DOHH2 (cell line): Measurements from ENCODE around the gene GRID1.

Source experiments
- H3F3A ChIP-seq: fragments of 200-600 bp; sonication (generic), shearing (Covaris generic); 2 replicates; pipeline ENCODE4 v1.6.0; 2016; ENCODE audit warnings: antibody characterized with exemption, mild to moderate bottlenecking; ENCODE audit not compliant: control insufficient read depth, insufficient read depth
- H3K27ac ChIP-seq: fragments of 200-600 bp; sonication (generic); 2 replicates; pipeline ENCODE4 v1.5.1; 2014; ENCODE audit warnings: low read depth, mild to moderate bottlenecking, low read length, moderate library complexity
- H3K27me3 ChIP-seq: fragments of 200-600 bp; sonication (generic); 2 replicates; pipeline ENCODE4 v1.6.1; 2014; ENCODE audit warnings: mild to moderate bottlenecking, low read length, mixed read lengths; ENCODE audit not compliant: control insufficient read depth
- H3K36me3 ChIP-seq: fragments of 200-600 bp; sonication (generic); 2 replicates; pipeline ENCODE4 v1.6.1; 2014; ENCODE audit warnings: mild to moderate bottlenecking, low read length, moderate library complexity, mixed read lengths; ENCODE audit not compliant: control insufficient read depth
- H3K4me1 ChIP-seq: fragments of 200-600 bp; sonication (generic); 2 replicates; pipeline ENCODE4 v1.6.1; 2014; ENCODE audit warnings: mild to moderate bottlenecking, low read length, mixed read lengths; ENCODE audit not compliant: control insufficient read depth
- H3K4me2 ChIP-seq: fragments of 200-600 bp; sonication (generic); 2 replicates; pipeline ENCODE4 v1.6.0; 2014; ENCODE audit warnings: mild to moderate bottlenecking, low read length, moderate library complexity
- H3K4me3 ChIP-seq: fragments of 200-600 bp; sonication (generic); 2 replicates; pipeline ENCODE4 v1.5.1; 2014; ENCODE audit warnings: mild to moderate bottlenecking, low read length, mixed read lengths
- H3K79me2 ChIP-seq: fragments of 200-600 bp; sonication (generic); 2 replicates; pipeline ENCODE4 v1.6.1; 2014; ENCODE audit warnings: mild to moderate bottlenecking, low read length, mixed read lengths; ENCODE audit not compliant: control insufficient read depth
- H3K9me2 ChIP-seq: fragments of 200-600 bp; sonication (generic); replicated peaks from 2 replicates; pipeline ENCODE4 v1.6.1; 2014; ENCODE audit warnings: mild to moderate bottlenecking, low read length, mixed read lengths; ENCODE audit not compliant: control insufficient read depth
- H3K9me3 ChIP-seq: fragments of 200-600 bp; sonication (generic); 2 replicates; pipeline ENCODE4 v1.6.1; 2014; ENCODE audit warnings: antibody characterized with exemption, low read length, mixed read lengths; ENCODE audit not compliant: control insufficient read depth, insufficient read depth
- H4K20me1 ChIP-seq: fragments of 200-600 bp; sonication (generic); 2 replicates; pipeline ENCODE4 v1.6.0; 2014; ENCODE audit warnings: low read depth, mild to moderate bottlenecking, antibody characterized with exemption, low read length, moderate library complexity; ENCODE audit not compliant: control insufficient read depth, insufficient read depth
- CTCF ChIP-seq: fragments of 200-600 bp; sonication (generic); IDR thresholded peaks from one replicate; pipeline ENCODE4 v1.5.1; 2014; ENCODE audit warnings: antibody characterized with exemption, mild to moderate bottlenecking, low read depth, low read length; ENCODE audit not compliant: poor library complexity, severe bottlenecking
- EZH2phosphoT487 ChIP-seq: fragments of 200-600 bp; sonication (generic); IDR thresholded peaks from 2 replicates; pipeline ENCODE4 v1.6.1; 2017; ENCODE audit warnings: borderline replicate concordance, mild to moderate bottlenecking, antibody characterized with exemption, low read length, moderate library complexity, mixed read lengths

The GRID1 gene

GRCh38 chr10:86163522-86164173 is 202.9 kb downstream of the GRID1 start:
- Histone ChIP-seq H3K27me3 (no peaks in the 10 kb centered on the region), H3K4me2 (no peak overlapping the region), H4K20me1 (no peaks in the 10 kb centered on the region), H3K4me3 (no peak overlapping the region), H3K4me1 (no peaks in the 10 kb centered on the region), H3K27ac (no peak overlapping the region), H3F3A (no peaks in the 10 kb centered on the region), H3K9me3 (no peaks in the 10 kb centered on the region), H3K36me3 (no peaks in the 10 kb centered on the region), H3K9me2 (no peaks in the 10 kb centered on the region), H3K79me2 (no peaks in the 10 kb centered on the region)
- TF ChIP-seq CTCF = no peak
- TF ChIP-seq EZH2phosphoT487 = no peak

DNA sequence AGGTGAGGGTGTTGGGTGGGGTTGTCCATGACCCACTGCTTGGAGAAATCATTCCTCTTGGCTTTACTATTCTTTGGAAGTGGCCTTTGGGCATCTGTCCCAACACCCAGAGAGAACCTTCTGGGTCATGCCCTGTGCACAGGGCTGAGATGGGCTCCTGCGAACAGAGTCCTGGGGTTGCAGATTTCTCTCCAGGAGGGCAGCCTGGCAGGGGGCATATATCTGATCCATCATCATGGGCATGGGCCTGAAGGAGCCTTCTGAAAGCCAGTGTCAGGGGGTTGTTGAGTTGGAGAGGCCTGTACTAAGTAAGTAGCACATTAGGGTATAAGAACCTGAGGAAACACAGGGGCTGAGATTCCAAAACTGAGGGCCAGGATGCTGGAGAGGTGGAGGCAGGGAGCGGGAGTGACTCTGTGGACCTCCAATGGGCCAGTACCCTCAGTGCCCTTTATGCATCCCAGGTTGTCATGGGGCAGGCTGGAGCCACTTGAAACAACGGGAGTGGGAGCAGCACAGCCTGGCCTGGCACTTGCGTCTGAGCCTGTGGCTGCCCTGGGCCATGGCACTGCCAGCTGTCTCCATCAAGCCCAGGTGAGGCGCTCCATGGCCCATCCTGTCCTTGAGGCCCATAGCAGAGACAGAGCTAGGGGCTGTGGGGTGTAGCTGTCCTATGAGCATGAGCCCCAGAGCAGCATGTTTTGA is 203.7 kb downstream of the GRID1 start:
- no peaks in the 10 kb centered on the region for H3K79me2 ChIP-seq
- H4K20me1 ChIP-seq = no peaks in the 10 kb centered on the region
- H3K27me3 ChIP-seq = no peaks in the 10 kb centered on the region
- no peaks in the 10 kb centered on the region for H3K4me1 ChIP-seq
- H3K27ac ChIP-seq = no peak overlapping the region
- no peak overlapping the region for H3K4me2 ChIP-seq
- H3F3A ChIP-seq = no peaks in the 10 kb centered on the region
- H3K4me3 ChIP-seq = no peak overlapping the region
- TF ChIP-seq EZH2phosphoT487 (no peak), CTCF (no peak)
- no peaks in the 10 kb centered on the region for H3K9me2 ChIP-seq
- H3K9me3 ChIP-seq = no peaks in the 10 kb centered on the region
- H3K36me3 ChIP-seq = no peaks in the 10 kb centered on the region

DNA sequence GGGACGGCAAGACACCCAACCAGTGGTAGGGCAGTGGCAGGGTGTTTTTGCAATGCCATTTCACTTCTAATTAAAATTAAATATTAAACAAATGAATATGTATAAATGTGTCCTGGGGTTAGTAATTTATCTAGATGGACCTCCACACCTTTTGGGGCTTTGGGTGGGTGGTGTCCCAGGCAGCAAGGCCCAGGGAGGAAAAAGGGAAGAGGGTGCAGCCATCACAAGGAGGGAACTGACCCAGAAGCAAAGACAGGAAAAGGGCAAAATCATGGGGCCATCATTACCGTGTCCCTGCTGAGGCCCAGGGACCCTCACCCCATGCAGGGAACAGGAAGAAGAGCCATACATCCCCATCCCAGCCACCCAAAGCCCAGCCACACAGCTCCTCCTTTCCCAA is 204.6 kb downstream of the GRID1 start:
- Histone ChIP-seq H3K9me2 (no peaks in the 10 kb centered on the region), H4K20me1 (no peaks in the 10 kb centered on the region), H3F3A (no peaks in the 10 kb centered on the region), H3K27ac (no peak overlapping the region), H3K9me3 (no peaks in the 10 kb centered on the region), H3K79me2 (no peaks in the 10 kb centered on the region), H3K4me3 (no peak overlapping the region), H3K27me3 (no peaks in the 10 kb centered on the region), H3K4me2 (no peak overlapping the region), H3K4me1 (no peaks in the 10 kb centered on the region), H3K36me3 (no peaks in the 10 kb centered on the region)
- TF ChIP-seq EZH2phosphoT487 (no peak), CTCF (no peak)
